ENCODE data around the gene ANKRD11.

DNA sequence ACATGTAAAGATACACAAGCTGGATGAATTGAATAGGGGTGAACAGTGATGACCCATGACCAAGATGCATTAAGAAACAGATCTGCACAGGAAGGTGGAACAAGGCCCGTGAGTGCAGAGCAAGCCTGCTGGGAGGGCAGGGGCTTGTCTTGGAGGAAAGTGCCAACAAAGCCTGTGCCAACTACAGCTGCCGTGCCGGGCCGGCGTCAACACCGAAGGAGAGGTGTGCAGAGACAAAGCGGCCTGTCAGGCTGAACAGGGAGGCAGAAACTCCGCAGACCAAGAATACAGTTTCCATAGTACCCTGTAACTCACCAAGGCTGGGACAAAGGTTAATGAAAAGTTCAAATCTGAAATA is 46.7 kb downstream of the ANKRD11 start:
- TF ChIP-seq POLR2AphosphoS5 (IDR thresholded peaks at IDR 0.05) = no peak
- TF ChIP-seq, protein P1, sequence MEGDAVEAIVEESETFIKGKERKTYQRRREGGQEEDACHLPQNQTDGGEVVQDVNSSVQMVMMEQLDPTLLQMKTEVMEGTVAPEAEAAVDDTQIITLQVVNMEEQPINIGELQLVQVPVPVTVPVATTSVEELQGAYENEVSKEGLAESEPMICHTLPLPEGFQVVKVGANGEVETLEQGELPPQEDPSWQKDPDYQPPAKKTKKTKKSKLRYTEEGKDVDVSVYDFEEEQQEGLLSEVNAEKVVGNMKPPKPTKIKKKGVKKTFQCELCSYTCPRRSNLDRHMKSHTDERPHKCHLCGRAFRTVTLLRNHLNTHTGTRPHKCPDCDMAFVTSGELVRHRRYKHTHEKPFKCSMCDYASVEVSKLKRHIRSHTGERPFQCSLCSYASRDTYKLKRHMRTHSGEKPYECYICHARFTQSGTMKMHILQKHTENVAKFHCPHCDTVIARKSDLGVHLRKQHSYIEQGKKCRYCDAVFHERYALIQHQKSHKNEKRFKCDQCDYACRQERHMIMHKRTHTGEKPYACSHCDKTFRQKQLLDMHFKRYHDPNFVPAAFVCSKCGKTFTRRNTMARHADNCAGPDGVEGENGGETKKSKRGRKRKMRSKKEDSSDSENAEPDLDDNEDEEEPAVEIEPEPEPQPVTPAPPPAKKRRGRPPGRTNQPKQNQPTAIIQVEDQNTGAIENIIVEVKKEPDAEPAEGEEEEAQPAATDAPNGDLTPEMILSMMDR (IDR thresholded peaks at IDR 0.05) = peak in 1 of 4 experiments; percentile 1
